Liver (tissue), 3 donors: Measurements from ENCODE around the gene TACSTD2.

Source experiments
- CTCF ChIP-seq: fragments of 150-350 bp; IDR thresholded peaks from 2 replicates; pipeline ENCODE4 v1.5.1; 2017; ENCODE audit warnings: improper control_type of control experiment, low read depth, low read length; ENCODE audit not compliant: missing input control
- EGR1 ChIP-seq, 2 donors: IDR thresholded peaks; 2 replicates each; pipeline ENCODE4 v1.6.1; 2016 to 2018; ENCODE audit warnings: antibody characterized with exemption in 2 of 2, low read depth in 2 of 2
- HNF4G ChIP-seq: IDR thresholded peaks from 2 replicates; pipeline ENCODE4 v1.6.1; 2016; ENCODE audit warnings: antibody characterized with exemption
- RAD21 ChIP-seq, 2 donors: IDR thresholded peaks; 2 replicates each; pipeline ENCODE4 v1.6.1; 2016; ENCODE audit warnings: antibody characterized with exemption in 2 of 2, mild to moderate bottlenecking in 2 of 2
- SP1 ChIP-seq: IDR thresholded peaks from 2 replicates; pipeline ENCODE4 v1.6.1; 2018; ENCODE audit warnings: antibody characterized with exemption, mild to moderate bottlenecking
- TAF1 ChIP-seq: conservative IDR thresholded peaks from 2 replicates; pipeline ENCODE4 v1.6.1; 2016; ENCODE audit warnings: antibody characterized with exemption, mild to moderate bottlenecking
- TF ChIP-seq, protein P1 (sequence below): IDR thresholded peaks from 2 replicates; pipeline ENCODE4 v1.6.1; 2016; ENCODE audit warnings: antibody characterized with exemption
- donor health status: healthy.
- donor health status: healthy.

DNA sequence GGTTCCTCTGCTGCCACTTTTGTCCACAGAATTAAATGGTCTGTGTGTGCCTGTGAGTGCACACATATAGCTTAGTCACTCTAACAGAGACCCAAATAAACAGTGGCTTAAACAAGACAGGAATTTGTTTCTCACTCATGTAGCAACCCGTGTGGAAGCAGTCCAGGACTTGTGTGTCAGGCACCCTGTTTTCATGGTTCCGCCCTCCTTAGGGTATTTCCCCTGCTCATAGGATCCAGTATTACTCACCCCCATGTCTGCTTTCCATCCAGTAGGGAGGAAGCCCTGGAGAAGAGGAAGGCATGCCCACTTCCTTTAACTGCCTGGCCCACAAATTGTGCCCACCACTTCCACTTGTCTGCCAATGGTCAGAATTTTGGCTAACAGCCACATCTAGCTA is 41.3 kb upstream of the TACSTD2 start:
- TF ChIP-seq TAF1 (no peak), HNF4G (no peak), EGR1 (IDR thresholded peaks at IDR 0.05; ENCODE audit: low read depth in 2 of 2) (no peak), SP1 (no peak), RAD21 (IDR thresholded peaks at IDR 0.05) (no peak), CTCF (no peak)
- TF ChIP-seq, protein P1, sequence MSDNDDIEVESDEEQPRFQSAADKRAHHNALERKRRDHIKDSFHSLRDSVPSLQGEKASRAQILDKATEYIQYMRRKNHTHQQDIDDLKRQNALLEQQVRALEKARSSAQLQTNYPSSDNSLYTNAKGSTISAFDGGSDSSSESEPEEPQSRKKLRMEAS = no peak
